ACHN (cell line): Measurements from ENCODE around the gene NDUFB8.
"Not testable (repeated sequence)": the region's sequence is repeated elsewhere in the genome, so short reads cannot be mapped to it uniquely, and the experiment has no call there.

ENCODE experiments used
- DNase-seq: peaks from one replicate; pipeline ENCODE4 v3.0.0-alpha.2; 2015
- in situ Hi-C: cut with HindIII; loops from 2 replicates; pipeline ENCODE4 v1.10.0; 2017; ENCODE audit warnings: low sequenced_read_pairs, low pct_ligation_motif_present, low pct_unique_long_range_greater_than_20kb

NDUFB8 gene

DNA sequence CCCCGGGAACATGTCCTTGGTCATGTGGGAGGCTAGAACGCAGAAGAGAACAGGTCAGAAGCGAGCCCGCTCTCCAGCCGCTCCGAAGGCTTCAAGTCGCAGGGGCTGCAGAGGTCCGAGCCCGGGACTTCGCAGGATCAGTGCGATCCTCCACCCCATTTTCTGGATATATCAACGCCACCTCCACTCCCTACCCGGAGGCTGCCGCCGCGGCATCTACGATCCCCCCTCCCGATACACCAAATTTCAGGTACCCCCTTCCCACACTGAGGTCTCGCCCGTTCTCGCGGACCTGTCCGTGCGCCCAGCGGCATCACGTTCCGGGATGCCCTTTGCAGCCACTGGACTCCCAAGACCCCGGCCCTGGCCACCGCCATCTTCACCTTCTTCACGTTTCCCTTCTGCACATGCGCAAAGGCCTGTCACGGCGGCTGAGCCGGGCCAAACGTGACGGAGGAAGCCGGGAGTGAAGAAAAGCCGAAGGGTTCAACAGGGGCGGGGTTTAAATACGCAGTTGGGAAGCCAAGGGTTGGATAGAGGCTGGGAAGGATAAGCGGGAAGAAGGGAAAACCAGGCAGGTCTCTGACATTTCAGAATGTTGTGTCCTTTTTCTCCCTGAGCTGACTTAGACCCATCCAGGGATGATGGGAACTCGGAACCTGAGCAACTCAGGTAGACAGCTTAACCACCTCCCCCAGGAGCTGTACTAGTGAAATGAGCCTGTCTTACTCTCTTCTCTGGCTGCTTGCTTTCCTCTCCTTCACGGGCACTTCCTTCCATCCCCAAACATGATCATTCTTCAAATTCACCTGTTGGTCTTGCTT is at the start of gene NDUFB8:
TSS of gene NDUFB8 (minus strand) at position 397 of the 824 bp plus-strand sequence. CDS start at position 377, 20 bp downstream.
- in situ Hi-C loops: no loop called here
- peak; percentile 91 for DNase-seq

DNA sequence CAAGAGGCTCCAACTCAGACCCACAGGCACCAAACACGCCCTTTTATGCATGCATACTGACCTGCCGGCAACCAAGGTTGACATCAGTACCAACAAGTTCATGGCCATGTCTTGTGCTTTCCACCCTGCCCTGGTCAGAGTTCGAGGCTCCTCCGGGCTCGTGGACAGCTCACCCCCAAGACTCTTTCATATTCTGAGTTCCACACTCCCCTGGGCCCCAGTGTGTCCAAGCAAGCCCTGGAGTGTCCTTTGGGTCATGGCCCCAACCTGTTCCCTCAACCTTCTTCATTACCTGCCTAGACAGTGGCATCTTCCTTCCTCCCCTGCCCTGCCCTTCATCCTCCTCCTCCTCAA is 46.6 kb upstream of the NDUFB8 start:
- no peak for DNase-seq
- in situ Hi-C loops: no loop called here

DNA sequence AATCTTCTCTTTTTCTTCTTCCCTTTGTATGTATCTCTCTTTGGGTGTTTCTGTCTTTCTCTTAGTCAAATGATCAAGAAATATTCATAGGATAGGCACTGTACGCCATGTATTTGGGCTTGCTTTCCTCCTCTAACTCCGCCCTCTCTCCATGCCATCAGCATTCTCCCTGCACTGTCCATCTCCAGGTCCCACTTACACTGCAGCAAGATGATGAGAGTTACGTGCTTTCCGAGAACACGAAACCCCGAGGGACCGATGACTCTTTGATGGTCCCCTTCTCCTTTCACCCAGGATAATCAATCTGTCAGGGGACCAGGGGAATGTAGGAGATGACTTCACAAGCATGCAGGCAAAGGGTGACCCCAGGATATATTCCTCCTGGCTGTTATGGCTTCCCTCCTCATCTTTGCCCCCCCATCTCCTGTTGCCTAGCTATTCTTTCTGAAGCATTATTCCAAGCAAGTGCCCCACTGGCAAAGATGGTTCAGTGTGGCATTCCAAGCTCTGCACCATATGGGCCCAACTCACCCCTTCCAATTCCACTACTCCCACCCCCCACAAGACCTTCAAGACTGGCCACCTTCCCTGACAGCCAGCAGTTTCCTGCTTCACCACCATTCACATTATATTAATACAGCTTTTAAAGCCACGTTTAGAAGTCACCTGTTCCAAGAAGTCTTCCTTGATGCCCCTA is 46.1 kb upstream of the NDUFB8 start:
- in situ Hi-C loops: no loop called here
- no peak for DNase-seq

DNA sequence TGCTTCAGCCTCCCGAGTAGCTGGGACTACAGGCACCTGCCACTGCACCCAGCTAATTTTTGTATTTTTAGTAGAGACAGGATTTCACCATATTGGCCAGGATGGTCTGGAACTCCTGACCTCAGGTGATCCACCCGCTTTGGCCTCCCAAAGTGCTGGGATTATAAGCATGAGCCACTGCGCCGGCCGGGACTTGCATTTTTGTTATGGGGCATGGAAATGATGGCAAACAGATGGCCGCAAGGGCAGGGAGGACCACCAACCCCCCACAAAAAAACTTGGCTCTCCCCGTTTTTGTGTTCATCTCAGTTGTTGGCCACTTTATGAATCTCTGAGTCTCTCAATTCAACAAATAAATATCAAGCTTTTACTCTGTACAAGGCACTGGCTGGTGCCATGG is 45.5 kb upstream of the NDUFB8 start:
- in situ Hi-C loops, DNase-seq: not testable (repeated sequence)

DNA sequence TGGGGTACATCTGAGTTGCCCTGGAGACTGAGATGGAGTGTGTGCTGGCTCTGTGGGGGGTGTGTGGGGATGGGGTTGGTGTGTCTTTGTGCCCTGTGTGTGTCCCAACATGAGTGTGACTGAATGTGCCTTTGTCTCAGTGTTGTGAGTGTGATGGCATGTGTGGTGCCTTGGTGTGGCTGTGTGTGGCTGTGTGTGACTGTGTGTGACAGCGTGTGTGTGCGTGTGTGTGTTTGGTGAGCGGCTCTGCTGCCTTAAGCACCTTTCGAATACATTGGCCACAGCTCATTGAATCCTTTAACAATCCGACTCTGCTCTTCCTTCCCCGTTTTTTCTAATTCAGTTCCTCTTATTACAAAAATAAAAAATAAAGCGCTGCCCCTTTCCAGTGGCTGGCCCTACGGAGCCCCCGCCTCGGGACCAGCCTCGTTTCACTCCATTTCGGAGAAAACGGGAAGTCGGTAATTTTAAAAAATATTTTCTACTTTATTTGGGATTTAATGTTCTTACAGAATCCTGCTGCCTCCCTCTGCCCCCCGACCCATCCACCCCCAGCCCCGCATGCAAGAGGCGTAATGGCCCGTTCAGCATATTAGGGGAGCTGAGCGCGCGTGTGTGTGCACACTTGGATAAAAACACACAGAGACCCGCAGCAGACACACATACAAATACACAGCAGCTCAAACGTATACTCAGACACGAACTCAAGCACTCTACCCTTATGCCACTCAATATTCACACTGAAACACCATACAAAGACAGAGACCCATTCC is 41.6 kb upstream of the NDUFB8 start:
- in situ Hi-C loops: loop anchor here (25.0 kb wide), 1 partner anchor 316 kb away; no protein-coding TSS in a partner anchor
- no peak for DNase-seq

DNA sequence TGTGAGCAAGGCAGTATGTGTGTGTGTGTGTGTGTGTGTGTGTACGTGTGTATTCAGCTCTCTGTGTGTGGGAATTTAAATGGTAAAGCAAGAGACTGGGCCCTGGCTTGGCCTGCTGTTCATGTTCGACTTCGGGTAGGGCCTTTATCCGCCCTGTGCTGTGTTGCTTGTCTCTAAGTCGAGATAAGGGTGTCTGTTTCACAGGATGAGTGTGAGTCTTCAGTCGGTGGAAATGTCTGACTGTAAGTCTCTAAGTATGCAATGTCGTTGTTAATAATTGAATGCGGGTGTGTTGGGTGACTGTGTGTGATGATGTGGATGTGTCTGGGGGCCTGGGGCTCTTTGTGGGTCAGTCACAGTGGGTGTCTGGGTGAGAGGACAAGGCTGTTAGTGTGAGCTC is 40.8 kb upstream of the NDUFB8 start:
- in situ Hi-C loops: loop anchor here (25.0 kb wide), 1 partner anchor 317 kb away; no protein-coding TSS in a partner anchor
- DNase-seq: no peak

DNA sequence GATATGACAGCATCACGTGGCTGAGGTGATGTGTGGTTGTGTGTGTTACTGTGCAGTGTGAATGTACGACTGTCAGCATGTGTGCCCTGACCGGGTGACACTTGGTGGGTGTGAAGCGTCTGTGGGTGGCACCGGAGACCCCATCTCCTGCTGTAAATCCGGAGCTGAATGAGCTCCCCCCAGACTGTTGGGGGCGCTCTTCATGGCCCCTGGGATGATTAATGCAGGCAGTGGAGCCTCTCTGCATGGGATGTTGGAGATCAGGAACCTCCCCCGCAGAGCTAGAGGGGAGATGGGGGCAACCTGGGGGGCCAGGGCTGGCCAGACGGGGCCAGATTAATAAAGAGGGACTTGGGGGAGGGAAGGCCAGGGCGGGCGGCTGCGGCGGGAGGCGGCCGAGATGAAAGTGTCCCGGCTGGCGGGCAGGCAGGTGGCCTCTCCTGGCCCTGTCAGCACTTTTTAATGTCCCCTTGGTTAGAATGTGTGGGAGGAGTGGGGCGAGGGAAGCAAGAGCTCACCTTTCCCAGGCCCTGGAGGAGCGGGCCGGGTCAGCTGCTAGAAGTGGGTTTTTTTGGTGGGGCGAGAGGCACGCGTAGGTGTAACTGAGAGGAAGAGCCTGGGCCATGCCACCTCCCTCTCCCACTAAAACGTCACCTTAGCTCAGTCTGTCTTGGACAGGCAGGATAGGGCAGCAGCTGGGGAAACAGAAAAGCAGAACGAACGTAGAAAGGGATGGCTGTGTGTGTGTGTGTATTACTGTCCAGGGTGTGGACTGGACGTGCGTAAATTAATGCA is 40.2 kb upstream of the NDUFB8 start:
- in situ Hi-C loops: loop anchor here (25.0 kb wide), 1 partner anchor 317 kb away; no protein-coding TSS in a partner anchor
- no peak for DNase-seq

DNA sequence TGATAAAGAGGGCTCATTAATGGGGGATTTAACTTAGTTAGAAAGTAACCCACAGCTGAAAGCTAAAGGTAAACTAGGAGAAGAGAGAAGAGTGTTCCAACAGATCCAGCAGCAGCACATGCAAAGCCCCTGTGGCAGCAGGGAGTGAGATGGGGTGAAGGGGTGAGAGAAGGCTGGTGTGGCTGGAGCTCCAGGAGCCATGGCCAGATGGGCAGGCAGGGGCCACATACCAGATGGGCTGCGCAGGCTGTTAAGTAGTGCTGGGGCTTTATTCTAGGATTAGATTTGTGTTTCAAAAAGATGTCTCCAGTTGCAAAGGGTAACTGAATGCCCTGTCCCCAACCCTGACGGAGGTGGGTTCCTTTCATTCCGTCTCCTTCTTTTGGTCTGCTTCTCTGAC is 39.2 kb upstream of the NDUFB8 start:
- in situ Hi-C loops: loop anchor here (25.0 kb wide), 1 partner anchor 318 kb away; no protein-coding TSS in a partner anchor
- no peak for DNase-seq

DNA sequence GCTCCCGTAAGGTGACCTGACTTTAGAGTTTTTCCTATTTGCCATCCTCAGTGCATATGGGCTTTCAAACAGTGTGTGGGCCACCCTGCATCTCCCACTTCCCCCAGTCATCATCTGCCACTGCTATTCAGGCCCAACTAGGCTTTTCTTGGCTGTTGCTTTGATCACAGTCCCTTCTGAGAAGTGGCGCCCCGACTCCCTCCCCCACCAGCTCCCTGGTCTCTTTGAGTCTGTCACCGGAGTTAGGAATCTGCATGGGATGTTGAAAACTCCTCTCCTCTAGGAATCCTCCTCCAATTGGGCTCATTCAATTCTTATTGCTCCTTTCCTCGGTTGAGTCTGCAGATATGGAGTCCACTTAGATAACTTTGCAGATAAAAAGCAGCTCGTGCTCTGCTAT is 38.2 kb upstream of the NDUFB8 start:
- DNase-seq: no peak
- in situ Hi-C loops: loop anchor here (25.0 kb wide), 1 partner anchor 319 kb away; no protein-coding TSS in a partner anchor

DNA sequence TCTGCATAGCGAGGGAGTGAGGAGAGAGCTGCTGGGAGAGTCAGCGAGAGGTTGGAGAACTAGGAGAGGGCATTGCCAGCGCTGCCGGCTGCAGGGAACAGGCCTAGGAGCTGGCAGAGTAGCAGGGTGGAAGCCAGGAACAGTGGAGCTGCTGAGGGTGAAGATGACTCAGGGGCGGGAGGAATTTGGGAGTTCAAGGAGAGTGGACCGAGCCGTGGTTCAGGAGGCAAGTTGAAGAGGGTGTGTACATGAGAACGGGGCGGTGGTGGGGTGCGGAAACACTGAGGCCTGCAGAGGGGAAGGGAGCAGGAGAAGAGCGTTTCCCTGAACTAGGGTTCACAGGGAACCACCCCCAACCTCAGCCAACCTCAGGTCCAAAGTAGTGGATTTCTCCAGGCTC is 37.6 kb upstream of the NDUFB8 start:
- DNase-seq: no peak
- in situ Hi-C loops: loop anchor here (25.0 kb wide), 1 partner anchor 320 kb away; no protein-coding TSS in a partner anchor

DNA sequence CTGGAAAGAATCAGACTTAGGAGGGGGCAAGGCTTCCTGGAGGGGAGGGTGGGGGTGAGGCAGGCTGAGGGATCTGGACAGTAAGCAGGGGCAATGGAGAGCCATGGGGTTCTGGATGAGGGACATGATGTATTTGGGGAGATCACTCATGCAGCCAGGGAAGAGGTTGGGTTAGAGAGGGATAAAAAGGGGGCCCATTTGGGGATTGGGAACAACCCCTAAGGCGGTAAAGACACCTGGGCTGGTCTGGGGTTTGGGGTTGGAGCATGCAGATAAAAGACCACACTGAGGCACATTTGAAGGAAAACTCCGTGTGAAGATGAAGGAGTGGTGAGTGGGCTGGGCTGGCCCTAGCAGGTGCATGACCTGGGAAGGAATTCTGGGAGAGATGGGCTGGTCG is 36.9 kb upstream of the NDUFB8 start:
- no peak for DNase-seq
- in situ Hi-C loops: loop anchor here (25.0 kb wide), 1 partner anchor 321 kb away; no protein-coding TSS in a partner anchor

DNA sequence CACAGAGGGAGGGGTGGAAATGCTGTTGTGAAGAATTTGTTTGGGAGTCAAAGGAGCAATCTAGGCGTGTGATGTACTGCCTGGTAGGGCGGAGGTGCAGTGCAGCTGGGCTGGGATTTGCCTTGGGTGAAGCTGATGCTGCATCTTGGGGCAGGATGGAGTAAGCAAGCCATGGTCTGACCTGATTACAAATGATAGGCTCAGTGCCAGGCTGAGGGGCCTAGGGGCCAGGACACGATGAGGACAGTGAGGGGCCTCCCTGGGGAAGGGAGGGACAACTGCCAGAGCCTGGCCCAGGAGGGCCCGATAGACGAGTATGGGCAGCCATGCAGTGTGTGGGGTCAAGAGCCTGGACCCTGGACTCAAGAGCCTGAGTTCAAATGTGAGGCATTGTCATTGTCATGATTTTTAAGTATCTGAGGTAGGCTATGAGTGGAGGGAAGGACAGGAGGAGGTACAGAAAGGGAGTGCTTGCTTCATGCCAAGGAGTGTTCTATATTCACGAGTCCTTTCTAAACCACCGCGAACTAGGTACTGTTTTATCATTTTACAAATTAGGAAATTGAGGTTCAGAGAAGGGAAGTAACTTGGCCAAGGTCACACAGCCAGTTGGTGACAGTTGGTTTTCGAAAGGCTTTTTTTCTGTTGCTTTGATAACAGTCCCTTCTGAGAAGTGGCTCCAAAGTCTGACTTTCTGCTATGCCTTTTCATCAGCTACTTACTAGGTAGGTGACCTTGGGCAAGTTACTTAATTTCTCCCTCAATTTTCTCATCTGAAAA is 35.7 kb upstream of the NDUFB8 start:
- DNase-seq: no peak
- in situ Hi-C loops: loop anchor here (25.0 kb wide), 1 partner anchor 322 kb away; no protein-coding TSS in a partner anchor

DNA sequence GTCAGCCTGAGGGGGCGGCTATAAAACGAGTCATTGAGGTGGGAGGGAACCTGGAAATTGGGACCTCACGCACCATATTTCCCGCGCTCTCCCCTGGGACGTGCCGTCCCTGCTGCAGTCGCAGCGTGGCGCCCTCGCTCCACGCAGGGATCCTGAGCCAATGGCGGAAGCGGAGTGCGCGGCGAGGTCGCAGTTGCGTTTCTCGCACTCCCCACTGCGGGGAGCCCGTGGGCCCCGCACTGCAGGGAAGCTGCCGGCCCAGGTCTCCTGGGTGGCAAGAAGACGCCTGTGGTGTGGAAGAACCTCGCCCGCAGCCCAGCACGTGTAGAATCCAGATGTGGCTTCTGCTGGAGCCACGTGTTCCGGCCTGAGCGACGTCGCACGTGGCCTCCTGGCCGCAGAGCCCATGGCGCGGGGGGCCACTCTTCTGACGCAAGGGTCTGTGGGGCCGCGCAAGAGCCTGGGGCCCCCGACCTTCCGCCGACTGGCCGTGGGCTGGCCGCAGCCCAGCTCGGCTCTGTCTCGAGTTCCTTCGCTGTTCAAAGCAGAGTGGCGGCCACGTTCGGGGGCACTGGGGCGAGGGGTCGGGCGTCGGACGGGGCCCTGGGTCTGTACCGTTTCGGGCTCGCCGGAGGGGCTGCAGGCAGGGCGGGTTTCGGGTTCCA is 32.5 kb upstream of the NDUFB8 start:
- in situ Hi-C loops: loop anchor here (25.0 kb wide), 1 partner anchor 325 kb away; no protein-coding TSS in a partner anchor
- peak; percentile 91 for DNase-seq

DNA sequence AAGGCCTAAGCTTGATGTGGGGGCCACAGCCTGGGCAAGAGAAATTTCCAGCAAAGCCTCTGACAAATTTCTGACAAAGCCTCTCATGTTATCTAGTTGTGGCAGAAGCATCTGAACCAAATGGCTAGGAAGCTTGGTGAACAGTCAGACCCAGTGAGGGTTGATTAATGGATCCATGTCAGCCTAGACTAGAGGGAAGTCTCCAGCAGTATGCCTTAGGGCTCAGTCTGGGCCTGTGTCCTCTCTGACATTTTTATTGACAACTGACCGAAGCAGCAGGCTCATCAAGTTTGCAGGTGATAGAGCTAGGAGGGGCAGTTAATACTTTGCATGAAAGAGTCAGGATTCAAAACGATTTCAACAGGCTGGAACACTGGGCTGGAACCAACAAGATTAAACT is 31.3 kb upstream of the NDUFB8 start:
- DNase-seq: no peak
- in situ Hi-C loops: loop anchor here (25.0 kb wide), 1 partner anchor 326 kb away; no protein-coding TSS in a partner anchor

DNA sequence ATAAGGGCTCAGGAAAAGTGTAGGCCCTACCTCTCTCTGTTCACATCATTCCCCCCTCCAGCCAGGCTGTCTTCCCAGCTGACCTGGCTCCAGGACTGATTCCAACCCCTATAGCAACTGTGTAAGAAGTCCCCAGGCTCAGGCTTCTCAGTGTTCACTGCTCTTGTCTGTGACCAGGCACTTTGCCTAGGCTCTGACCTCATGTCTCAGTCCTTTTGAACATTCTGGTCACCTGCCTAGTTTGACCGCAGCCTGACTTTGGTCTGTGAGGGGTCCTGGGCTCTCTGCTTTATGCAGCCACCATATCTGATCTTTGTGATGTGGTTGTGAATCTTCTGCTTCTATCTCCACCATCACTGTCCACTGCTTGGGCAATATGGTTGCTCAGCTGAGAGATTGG is 30.6 kb upstream of the NDUFB8 start:
- DNase-seq: no peak
- in situ Hi-C loops: loop anchor here (25.0 kb wide), 1 partner anchor 327 kb away; no protein-coding TSS in a partner anchor

DNA sequence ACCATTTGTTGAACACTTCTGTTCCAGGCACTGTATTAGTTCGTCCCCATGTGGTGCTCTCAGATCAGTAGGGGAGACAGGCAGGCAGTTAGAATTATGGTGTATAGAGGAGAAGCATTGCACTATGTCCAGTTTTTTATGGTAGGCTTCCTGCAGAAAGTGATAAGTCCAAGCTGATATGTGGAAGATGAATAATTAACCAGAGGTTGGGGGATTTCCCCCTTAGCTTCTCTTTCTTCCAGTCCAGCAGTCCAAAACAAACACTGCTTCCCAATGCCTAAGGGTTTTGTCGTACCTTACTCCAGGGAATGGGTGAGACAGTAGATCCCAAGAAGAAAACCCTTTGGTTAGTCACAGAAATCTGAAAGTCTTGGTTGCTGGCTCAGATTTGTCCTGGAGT is 25.2 kb upstream of the NDUFB8 start:
- in situ Hi-C loops: loop anchor here (25.0 kb wide), 1 partner anchor 332 kb away; no protein-coding TSS in a partner anchor
- peak; percentile 13 for DNase-seq
